ENCODE measurements around the gene TEKTIP1.

DNA sequence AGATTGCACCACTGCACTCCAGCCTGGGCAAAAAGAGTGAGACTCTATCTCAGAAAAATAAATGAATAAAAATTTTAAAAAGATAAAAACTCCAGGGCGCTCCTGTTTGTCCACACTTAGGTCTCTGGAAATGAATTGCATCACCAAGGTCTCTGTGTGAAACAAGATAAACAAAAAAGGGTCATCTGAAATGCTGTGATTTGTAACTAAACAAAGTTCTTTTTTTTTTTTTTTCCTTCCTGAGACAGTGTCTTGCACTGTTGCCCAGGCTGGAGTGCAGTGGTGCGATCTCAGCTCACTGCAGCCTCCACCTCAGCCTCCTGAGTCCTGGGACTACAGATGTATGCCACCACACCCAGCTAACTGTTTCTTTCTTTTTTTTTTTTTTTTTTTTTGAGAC is 21.3 kb upstream of the TEKTIP1 start:
- TF ChIP-seq CTCF (IDR thresholded peaks at IDR 0.05; ENCODE audit: borderline replicate concordance, extremely low read depth, low read length, poor library complexity, severe bottlenecking) (no peak), EZH2 (IDR thresholded peaks at IDR 0.05; ENCODE audit: borderline replicate concordance, low read depth, low read length, severe bottlenecking) (no peak)
